Psoas muscle (tissue), 8 donors: ENCODE measurements around the gene P2RY6. TPM values are rescaled to one million over a fixed set of nuclear protein-coding genes. Genes with fewer than 3 reads are reported as not detected.

Experiments used
- ATAC-seq, 4 donors: fragments of 200-7000 bp; cut with Tn5 transposase; one replicate each; pipeline ENCODE4 v1.9.1; 2020; ENCODE audit warnings: moderate library complexity in 3 of 4, mild to moderate bottlenecking in 2 of 4
- DNase-seq, 2 donors: peaks; one replicate each; pipeline ENCODE4 v3.0.0-alpha.2; 2020
- H3K27ac ChIP-seq: fragments of 200-600 bp; one replicate; pipeline ENCODE4 v1.8.0; 2022
- H3K27me3 ChIP-seq, 3 donors: fragments of 200-600 bp in 1 of 3; one replicate each; pipeline versions ENCODE4 v1.6.1 to v1.8.0; 2013 to 2022; ENCODE audit warnings: low read length in 2 of 3, mild to moderate bottlenecking in 2 of 3, moderate library complexity in 1 of 3; ENCODE audit not compliant: insufficient read depth in 3 of 3
- H3K36me3 ChIP-seq, 2 donors: fragments of 200-600 bp in 1 of 2; one replicate each; pipeline versions ENCODE4 v1.6.1 to v1.8.0; 2013 to 2022; ENCODE audit warnings: low read depth in 1 of 2, mild to moderate bottlenecking in 1 of 2, moderate library complexity in 1 of 2; ENCODE audit not compliant: insufficient read depth in 1 of 2
- H3K4me1 ChIP-seq: fragments of 200-600 bp; one replicate; pipeline ENCODE4 v1.8.0; 2022
- H3K4me3 ChIP-seq: fragments of 200-600 bp; one replicate; pipeline ENCODE4 v1.8.0; 2022; ENCODE audit warnings: mild to moderate bottlenecking
- H3K9me3 ChIP-seq: fragments of 200-600 bp; one replicate; pipeline ENCODE4 v1.8.0; 2022
- WGBS, 3 donors: extraction: QIAGEN DNeasy Blood & Tissue Kit; methylation state at CpG; one replicate each; pipeline versions ENCODE4 v1.1.6 to v1.1.7; 2013; 5-methylcytosine and 5-hydroxymethylcytosine counted together
- intact Hi-C, 2 donors: fragments of 100-400 bp; cut with DNase I; formaldehyde crosslinking; loops; one replicate each; pipeline versions ENCODE4 v1.11.0 to v1.14.2; 2022
- polyA plus RNA-seq, 3 donors: library from polyadenylated mRNA; stranded (reverse); fragments of 200-250 nt; gene quantifications; one replicate each; pipeline ENCODE4 v1.2.3, GENCODE V29; 2013
- total RNA-seq, 4 donors: library from RNA; stranded (reverse); fragmentation: NEBNext Ultra II Directional in 2 of 4; extraction: Animal tissue kit (Norgen Biotek cat#: 25700) in 2 of 4; gene quantifications; one replicate each; pipeline versions ENCODE4 v1.2.1 to v1.2.4, GENCODE V29; 2021 to 2023
- TF ChIP-seq, protein P1 (sequence below): fragments of 200-600 bp; IDR thresholded peaks from one replicate; pipeline ENCODE4 v1.8.0; 2022; ENCODE audit warnings: antibody characterized with exemption
- donor health status: healthy with polysubstance abuse.
- donor health status: DM: no; HTN: no; CAD: no; lungs with moderate emphysema.
- donor health status: Bipolar disorder and iron deficiency.
- donor health status: healthy.
- donor health status: DM: yes; HTN: yes; CAD: no.
- donor health status: DM: no; HTN: no; CAD: no.
- donor health status: DM: no; HTN: no; CAD: no.
- donor health status: DM: yes; HTN: yes; CAD: no.

Gene P2RY6
- total and polyA plus RNA-seq, 7 donors = 0.59 to 2.5 (median 1.3) TPM

DNA sequence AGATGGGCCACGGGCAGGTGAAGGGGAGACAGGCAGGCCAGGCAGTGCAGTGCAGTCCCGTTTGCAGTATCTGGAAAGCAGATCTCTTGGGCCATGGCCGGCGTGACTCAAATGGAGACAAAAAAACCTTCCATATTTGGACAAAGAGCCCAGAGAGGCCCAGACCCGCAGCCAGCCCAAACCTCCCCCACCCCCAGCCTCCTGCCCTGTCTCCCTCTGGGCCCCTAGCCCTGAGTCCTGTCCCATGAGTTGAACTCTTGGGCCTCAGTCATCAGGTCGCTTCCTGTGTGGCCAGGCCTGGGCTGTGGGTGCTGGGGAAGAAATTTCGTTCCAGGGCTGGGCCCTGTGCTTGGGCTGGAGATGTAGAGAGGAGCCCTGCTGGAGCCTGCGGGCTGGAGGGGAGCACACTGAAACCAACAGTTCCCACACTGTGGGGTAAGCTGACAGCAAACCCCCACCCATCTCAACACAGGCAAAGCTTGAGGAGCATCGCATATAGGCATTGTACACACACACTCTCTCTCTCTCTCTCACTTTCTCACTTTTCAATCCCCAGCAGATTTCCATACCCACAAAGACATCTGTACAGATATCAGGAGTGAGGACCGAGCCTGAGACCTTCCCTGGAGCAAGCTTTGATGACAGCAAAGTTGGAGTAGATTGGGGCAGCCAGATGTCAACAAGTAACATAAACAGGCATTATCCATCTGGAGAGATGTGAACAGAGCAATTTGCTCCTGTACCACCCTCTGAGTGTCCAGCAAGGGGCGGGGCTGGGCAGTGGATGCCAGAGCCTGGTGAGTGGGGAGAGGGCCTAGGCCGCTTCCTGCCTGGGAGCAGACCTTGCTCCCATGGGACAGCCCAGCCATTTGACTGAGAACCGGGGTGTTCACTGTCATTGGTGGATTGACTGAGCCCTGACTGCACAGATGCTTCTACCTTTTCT, 53.2 kb downstream of the P2RY6 start:
- intact Hi-C loops = no loop called here
- H3K27ac ChIP-seq = peak overlapping the region; percentile 53
- ATAC-seq (peak in 1 of 4 donors; percentile 16), DNase-seq (peak in 1 of 2 donors; percentile 58)
- 80 to 88% (median 82%) methylated on average over 13 of the region's 13 CpGs for WGBS, 3 donors
- H3K4me1 ChIP-seq = peaks cover 19% of the 10 kb centered on the region
- TF ChIP-seq, protein P1, sequence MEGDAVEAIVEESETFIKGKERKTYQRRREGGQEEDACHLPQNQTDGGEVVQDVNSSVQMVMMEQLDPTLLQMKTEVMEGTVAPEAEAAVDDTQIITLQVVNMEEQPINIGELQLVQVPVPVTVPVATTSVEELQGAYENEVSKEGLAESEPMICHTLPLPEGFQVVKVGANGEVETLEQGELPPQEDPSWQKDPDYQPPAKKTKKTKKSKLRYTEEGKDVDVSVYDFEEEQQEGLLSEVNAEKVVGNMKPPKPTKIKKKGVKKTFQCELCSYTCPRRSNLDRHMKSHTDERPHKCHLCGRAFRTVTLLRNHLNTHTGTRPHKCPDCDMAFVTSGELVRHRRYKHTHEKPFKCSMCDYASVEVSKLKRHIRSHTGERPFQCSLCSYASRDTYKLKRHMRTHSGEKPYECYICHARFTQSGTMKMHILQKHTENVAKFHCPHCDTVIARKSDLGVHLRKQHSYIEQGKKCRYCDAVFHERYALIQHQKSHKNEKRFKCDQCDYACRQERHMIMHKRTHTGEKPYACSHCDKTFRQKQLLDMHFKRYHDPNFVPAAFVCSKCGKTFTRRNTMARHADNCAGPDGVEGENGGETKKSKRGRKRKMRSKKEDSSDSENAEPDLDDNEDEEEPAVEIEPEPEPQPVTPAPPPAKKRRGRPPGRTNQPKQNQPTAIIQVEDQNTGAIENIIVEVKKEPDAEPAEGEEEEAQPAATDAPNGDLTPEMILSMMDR = no peak
- H3K36me3 ChIP-seq = no peaks in the 10 kb centered on the region
- H3K9me3 ChIP-seq = no peaks in the 10 kb centered on the region
- no peaks in the 10 kb centered on the region for H3K27me3 ChIP-seq
- H3K4me3 ChIP-seq = no peak overlapping the region

DNA sequence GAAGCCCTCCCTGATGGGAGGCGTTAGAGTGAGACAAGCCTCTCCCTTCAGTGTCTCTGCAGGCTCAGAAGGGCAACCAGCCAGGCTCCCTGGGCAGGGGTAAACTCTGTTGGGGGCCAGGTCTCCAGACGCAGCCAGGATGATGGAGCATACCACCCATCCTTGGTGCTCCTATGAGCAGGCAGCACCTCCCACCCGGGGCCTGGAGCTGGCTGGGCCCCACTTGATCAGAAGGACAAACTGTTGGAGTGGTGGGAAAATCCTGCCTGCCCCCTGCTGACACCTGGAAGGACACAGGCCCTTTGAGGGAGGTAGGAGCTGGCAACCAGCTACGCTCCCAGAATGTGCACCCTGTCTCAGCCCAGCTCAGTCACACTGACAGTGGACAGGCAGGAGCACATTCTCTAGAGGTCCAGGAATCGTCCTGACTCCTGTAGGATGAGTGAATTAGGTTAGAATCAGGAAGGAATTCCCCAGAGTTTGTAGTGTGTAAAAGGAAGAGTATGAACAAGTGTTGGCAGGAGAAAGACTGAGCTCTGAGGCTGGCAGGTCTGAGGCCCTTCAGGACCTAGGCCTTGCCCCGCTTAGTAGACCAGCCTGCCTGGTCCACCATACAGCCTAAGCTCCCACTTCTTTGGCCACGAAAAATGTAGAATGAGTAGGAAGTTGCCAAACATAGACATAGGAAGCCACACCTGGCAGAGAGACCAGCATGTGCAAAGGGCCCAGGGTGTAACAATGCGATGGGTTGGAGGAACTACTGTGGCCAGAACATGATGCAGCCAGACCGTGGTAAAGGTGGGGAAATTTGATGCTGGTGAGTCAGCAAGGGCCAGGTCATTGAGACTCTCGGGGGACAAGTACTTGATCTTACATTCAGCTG, 55.0 kb downstream of the P2RY6 start:
- H3K4me1 ChIP-seq = peaks cover 19% of the 10 kb centered on the region
- TF ChIP-seq, protein P1 = no peak
- no peaks in the 10 kb centered on the region for H3K9me3 ChIP-seq
- H3K36me3 ChIP-seq = no peaks in the 10 kb centered on the region
- no peak overlapping the region for H3K4me3 ChIP-seq
- WGBS, 3 donors = 65 to 68% (median 66%) methylated on average over 10 of the region's 10 CpGs
- H3K27me3 ChIP-seq = no peaks in the 10 kb centered on the region
- H3K27ac ChIP-seq = peak overlapping the region; percentile 20
- DNase-seq (peak in 1 of 2 donors; percentile 28), ATAC-seq (peak in 3 of 4 donors; percentile 22 to 78 (median 64))
- intact Hi-C loops = no loop called here

DNA sequence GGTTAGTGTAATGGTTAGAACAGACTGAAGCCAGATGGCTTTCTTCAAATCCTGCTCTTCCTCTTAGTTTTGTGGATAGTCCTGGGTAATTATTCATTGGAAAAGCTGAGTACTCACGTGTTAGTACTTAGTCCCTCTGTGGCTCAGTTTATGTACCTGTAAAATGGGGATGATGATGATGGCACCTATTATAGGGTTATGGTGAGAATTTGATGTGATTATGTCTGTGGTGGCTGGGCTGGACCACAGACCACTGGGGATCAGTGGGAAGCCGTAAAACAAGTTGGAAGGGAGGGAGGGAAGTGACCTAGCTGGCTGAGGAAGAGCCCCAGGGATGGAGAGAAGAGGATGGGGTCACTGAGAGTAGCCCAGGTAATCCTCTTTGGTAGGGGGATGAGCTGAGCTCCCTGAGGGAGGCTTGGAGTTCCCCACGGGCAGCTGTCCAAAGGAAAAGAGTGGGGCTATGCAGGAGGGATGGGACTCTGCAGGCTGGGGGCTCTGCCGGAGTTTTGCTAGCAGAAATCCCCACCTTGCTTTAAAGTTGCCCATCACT, 55.8 kb downstream of the P2RY6 start:
- Histone ChIP-seq H3K27ac (peak overlapping the region; percentile 16), H3K9me3 (no peaks in the 10 kb centered on the region), H3K27me3 (no peaks in the 10 kb centered on the region), H3K4me1 (peaks cover 14% of the 10 kb centered on the region), H3K36me3 (no peaks in the 10 kb centered on the region), H3K4me3 (no peak overlapping the region)
- WGBS, 3 donors = 69 to 81% (median 77%) methylated on average over 3 to 4 of the region's 4 CpGs
- TF ChIP-seq, protein P1 = no peak
- intact Hi-C loops = no loop called here
- DNase-seq = peak in 1 of 2 donors; percentile 12
- ATAC-seq = no peak

DNA sequence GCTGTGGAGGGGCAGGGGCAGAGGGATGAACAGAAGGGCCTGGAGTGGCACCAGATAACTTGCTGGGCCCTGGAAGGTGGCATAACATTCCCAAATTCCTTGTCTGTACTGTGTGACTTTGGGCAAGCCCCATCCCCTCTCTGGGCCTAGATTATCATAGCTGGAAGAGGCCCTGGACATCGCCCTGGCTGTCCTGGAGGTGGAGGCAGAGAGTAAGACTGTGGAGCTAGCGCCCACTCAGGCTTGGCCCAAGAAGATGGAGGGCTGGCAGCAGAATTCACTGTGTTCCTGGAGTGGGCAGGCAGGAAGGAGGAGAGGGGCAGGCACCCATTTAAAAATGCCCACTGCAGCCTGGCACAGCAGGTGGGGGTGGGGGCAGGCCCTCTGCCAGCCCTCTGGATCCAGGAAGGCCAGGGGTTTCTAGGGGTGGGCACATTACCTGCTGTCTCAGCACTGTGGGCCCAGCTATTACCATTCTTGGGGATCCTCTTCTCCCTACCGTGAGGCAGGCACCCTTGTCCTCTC, 58.5 kb downstream of the P2RY6 start:
- Histone ChIP-seq H3K27me3 (no peaks in the 10 kb centered on the region), H3K36me3 (no peaks in the 10 kb centered on the region), H3K4me3 (no peak overlapping the region), H3K4me1 (peaks cover 11% of the 10 kb centered on the region), H3K9me3 (no peaks in the 10 kb centered on the region), H3K27ac (peak overlapping the region; percentile 2)
- ATAC-seq (no peak), DNase-seq (peak in 1 of 2 donors; percentile 36)
- TF ChIP-seq, protein P1 = no peak
- 58 to 77% (median 71%) methylated on average over 3 of the region's 3 CpGs for WGBS, 3 donors
- intact Hi-C loops = loop anchor here in 1 of 2 donors (5.0 kb wide), 1 partner anchor 33 kb away; no protein-coding TSS in a partner anchor
